ENCODE data around the gene CASZ1. TPM values are rescaled to one million over a fixed set of nuclear protein-coding genes. Genes with fewer than 3 reads are reported as not detected.

CASZ1 gene
- total RNA-seq, 2 donors from 2014 or later, result 18.4 to 21.5 TPM

- intact Hi-C loops (cut with DNase I), result no loop called here
- DNase-seq (ENCODE audit: low spot score), result no peak
Measured at GRCh38 chr1:10803971-10804820, 7.8 kb upstream of the CASZ1 start.

- intact Hi-C loops (cut with DNase I), result no loop called here
Measured at GRCh38 chr1:10802944-10803715, 6.7 kb upstream of the CASZ1 start.

GRCh38 chr1:10800778-10801177, 4.3 kb upstream of the CASZ1 start:
- intact Hi-C loops (cut with DNase I), result no loop called here
- no peak for DNase-seq (ENCODE audit: low spot score)

More at GRCh38 chr1:10802944-10803715, 6.7 kb upstream of the CASZ1 start:
- no peak for DNase-seq (ENCODE audit: low spot score)

- no peak for DNase-seq (ENCODE audit: low spot score)
- intact Hi-C loops (cut with DNase I), result loop anchor here in 1 of 2 donors (10.0 kb wide), 1 partner anchor 285 kb away; no protein-coding TSS in a partner anchor
Measured at GRCh38 chr1:10799726-10800125, 3.3 kb upstream of the CASZ1 start.

- intact Hi-C loops (cut with DNase I), result loop anchor here in 1 of 2 donors (10.0 kb wide), 1 partner anchor 281 kb away; no protein-coding TSS in a partner anchor
- no peak for DNase-seq (ENCODE audit: low spot score)
Measured at GRCh38 chr1:10795276-10796021, 997 bp downstream of the CASZ1 start.

- intact Hi-C loops (cut with DNase I), result loop anchor here in 1 of 2 donors (5.0 to 10.0 kb wide), 2 partner anchors 280 to 1178 kb away; no protein-coding TSS in a partner anchor
- DNase-seq (ENCODE audit: low spot score), result no peak
Measured at GRCh38 chr1:10794724-10795275, 1.6 kb downstream of the CASZ1 start.

- intact Hi-C loops (cut with DNase I), result loop anchor here in 1 of 2 donors (5.0 to 10.0 kb wide), 2 partner anchors 278 to 1179 kb away; no protein-coding TSS in a partner anchor
- DNase-seq (ENCODE audit: low spot score), result no peak
Measured at GRCh38 chr1:10793129-10793651, 3.3 kb downstream of the CASZ1 start.

- DNase-seq (ENCODE audit: low spot score), result no peak
- intact Hi-C loops (cut with DNase I), result loop anchor here in 1 of 2 donors (5.0 to 10.0 kb wide), 2 partner anchors 277 to 1181 kb away; no protein-coding TSS in a partner anchor
Measured at GRCh38 chr1:10791105-10791951, 5.1 kb downstream of the CASZ1 start.

GRCh38 chr1:10789803-10790702, 6.4 kb downstream of the CASZ1 start:
- intact Hi-C loops (cut with DNase I), result loop anchor here (5.0 to 10.0 kb wide), 2 partner anchors 275 to 1182 kb away; no protein-coding TSS in a partner anchor

GRCh38 chr1:10789047-10789791, 7.2 kb downstream of the CASZ1 start:
- intact Hi-C loops (cut with DNase I), result loop anchor here in 1 of 2 donors (10.0 kb wide), 1 partner anchor 274 kb away; no protein-coding TSS in a partner anchor
- DNase-seq (ENCODE audit: low spot score), result no peak

More at GRCh38 chr1:10789803-10790702, 6.4 kb downstream of the CASZ1 start:
- DNase-seq (ENCODE audit: low spot score), result no peak

GRCh38 chr1:10788592-10789006, 7.8 kb downstream of the CASZ1 start:
- peak; percentile 65 for DNase-seq (ENCODE audit: low spot score)
- intact Hi-C loops (cut with DNase I), result loop anchor here in 1 of 2 donors (10.0 kb wide), 1 partner anchor 274 kb away; no protein-coding TSS in a partner anchor

GRCh38 chr1:10787286-10787685, 9.2 kb downstream of the CASZ1 start:
- DNase-seq (ENCODE audit: low spot score), result peak; percentile 57
- intact Hi-C loops (cut with DNase I), result loop anchor here in 1 of 2 donors (10.0 kb wide), 1 partner anchor 272 kb away; no protein-coding TSS in a partner anchor

- intact Hi-C loops (cut with DNase I), result loop anchor here in 1 of 2 donors (10.0 kb wide), 1 partner anchor 271 kb away; no protein-coding TSS in a partner anchor
- no peak for DNase-seq (ENCODE audit: low spot score)
Measured at GRCh38 chr1:10785728-10786638, 10.5 kb downstream of the CASZ1 start.

- DNase-seq (ENCODE audit: low spot score), result no peak
- intact Hi-C loops (cut with DNase I), result loop anchor here in 1 of 2 donors (10.0 kb wide), 1 partner anchor 270 kb away; no protein-coding TSS in a partner anchor
Measured at GRCh38 chr1:10784998-10785727, 11.3 kb downstream of the CASZ1 start.

Measured in posterior vena cava (tissue), 2 donors.